Pancreas (tissue), 10 donors: Measurements from ENCODE around the gene NLRP11. TPM values are rescaled to one million over a fixed set of nuclear protein-coding genes. Genes with fewer than 3 reads are reported as not detected.

Source experiments
- ATAC-seq, 4 donors: fragments of 200-7000 bp; cut with Tn5 transposase; one replicate each; pipeline versions ENCODE4 v1.8.0 to v1.9.1; 2020; ENCODE audit warnings: mild to moderate bottlenecking in 4 of 4, moderate library complexity in 4 of 4
- DNase-seq, 6 donors: peaks; one replicate each; pipeline ENCODE4 v3.0.0-alpha.2; 2020
- FAIRE-seq: peaks from 2 replicates; lab custom pipeline; 2012; peaks lifted over from hg19 to GRCh38; lab: Jason Lieb, UNC
- H3K27ac ChIP-seq, 4 donors: fragments of 200-600 bp; sonication (generic); 1 replicate in 3 of 4; 2 replicates in 1 of 4; pipeline versions ENCODE4 v1.5.0 to v1.8.0; 2020
- H3K27me3 ChIP-seq, 4 donors: fragments of 200-600 bp; one replicate each; pipeline ENCODE4 v1.8.0; 2021
- H3K36me3 ChIP-seq, 3 donors: fragments of 200-600 bp; sonication (generic) in 1 of 3; one replicate each; pipeline versions ENCODE4 v1.5.0 to v1.8.0; 2020 to 2021
- H3K4me1 ChIP-seq, 3 donors: fragments of 200-600 bp; one replicate each; pipeline ENCODE4 v1.8.0; 2021
- H3K4me3 ChIP-seq, 4 donors: fragments of 200-600 bp; sonication (generic) in 2 of 4; one replicate each; pipeline versions ENCODE4 v1.5.0 to v1.8.0; 2020 to 2021
- H3K9me3 ChIP-seq, 4 donors: fragments of 200-600 bp; one replicate each; pipeline ENCODE4 v1.8.0; 2021
- WGBS, 2 donors: extraction: QIAGEN DNeasy Blood & Tissue Kit; methylation state at CpG; one replicate each; pipeline ENCODE4 v1.1.7; 2013; 5-methylcytosine and 5-hydroxymethylcytosine counted together
- intact Hi-C, 3 donors: fragments of 100-400 bp; cut with DNase I; formaldehyde crosslinking; loops; one replicate each; pipeline versions ENCODE4 v1.11.1 to v1.14.2; 2022
- polyA plus RNA-seq, 2 donors: library from polyadenylated mRNA; stranded (reverse); fragments of 200-250 nt; gene quantifications; one replicate each; pipeline ENCODE4 v1.2.3, GENCODE V29; 2013
- total RNA-seq, 6 donors: library from RNA; stranded (reverse); fragmentation: NEBNext Ultra II Directional in 4 of 6; extraction: Animal tissue kit (Norgen Biotek cat#: 25700) in 4 of 6; gene quantifications; one replicate each; pipeline versions ENCODE4 v1.2.1 to v1.2.4, GENCODE V29; 2021 to 2023
- TF ChIP-seq, protein P1 (sequence below), 4 donors: fragments of 200-600 bp; sonication (generic) in 3 of 4; IDR thresholded peaks; one replicate each; pipeline versions ENCODE4 v1.5.0 to v1.8.0; 2021; ENCODE audit warnings: antibody characterized with exemption in 4 of 4
- donor health status: healthy with polysubstance abuse.
- donor health status: DM: no; HTN: no; CAD: no; lungs with moderate emphysema.
- donor health status: DM: no; HTN: no; CAD: no.
- donor health status: control.
- donor health status: control.
- donor health status: Bipolar disorder and iron deficiency.
- donor health status: DM: yes; HTN: yes; CAD: no.
- donor health status: DM: no; HTN: no; CAD: no.
- donor health status: DM: no; HTN: no; CAD: no.
- donor health status: DM: yes; HTN: yes; CAD: no.

The NLRP11 gene
- total and polyA plus RNA-seq, 8 donors, result 0.04 to 0.22 (median 0.09) TPM; not detected in 1

GRCh38 chr19:55750715-55751114 lies 81.1 kb downstream of the NLRP11 start:
- intact Hi-C loops, result no loop called here
- H3K27ac ChIP-seq, result no peak overlapping the region
- H3K4me1 ChIP-seq, result peaks cover 8 to 13% (median 9%) of the 10 kb centered on the region in 3 donors
- FAIRE-seq, result no peak
- no peak for DNase-seq
- no peak overlapping the region for H3K4me3 ChIP-seq
- H3K27me3 ChIP-seq, result no peaks in the 10 kb centered on the region
- TF ChIP-seq, protein P1, sequence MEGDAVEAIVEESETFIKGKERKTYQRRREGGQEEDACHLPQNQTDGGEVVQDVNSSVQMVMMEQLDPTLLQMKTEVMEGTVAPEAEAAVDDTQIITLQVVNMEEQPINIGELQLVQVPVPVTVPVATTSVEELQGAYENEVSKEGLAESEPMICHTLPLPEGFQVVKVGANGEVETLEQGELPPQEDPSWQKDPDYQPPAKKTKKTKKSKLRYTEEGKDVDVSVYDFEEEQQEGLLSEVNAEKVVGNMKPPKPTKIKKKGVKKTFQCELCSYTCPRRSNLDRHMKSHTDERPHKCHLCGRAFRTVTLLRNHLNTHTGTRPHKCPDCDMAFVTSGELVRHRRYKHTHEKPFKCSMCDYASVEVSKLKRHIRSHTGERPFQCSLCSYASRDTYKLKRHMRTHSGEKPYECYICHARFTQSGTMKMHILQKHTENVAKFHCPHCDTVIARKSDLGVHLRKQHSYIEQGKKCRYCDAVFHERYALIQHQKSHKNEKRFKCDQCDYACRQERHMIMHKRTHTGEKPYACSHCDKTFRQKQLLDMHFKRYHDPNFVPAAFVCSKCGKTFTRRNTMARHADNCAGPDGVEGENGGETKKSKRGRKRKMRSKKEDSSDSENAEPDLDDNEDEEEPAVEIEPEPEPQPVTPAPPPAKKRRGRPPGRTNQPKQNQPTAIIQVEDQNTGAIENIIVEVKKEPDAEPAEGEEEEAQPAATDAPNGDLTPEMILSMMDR (IDR thresholded peaks at IDR 0.05), result no peak
- 71 to 72% methylated on average over 6 of the region's 6 CpGs for WGBS, 2 donors
- H3K9me3 ChIP-seq, result no peaks in the 10 kb centered on the region
- H3K36me3 ChIP-seq, result no peaks in the 10 kb centered on the region
- no peak for ATAC-seq

GRCh38 chr19:55738302-55738701 lies 93.5 kb downstream of the NLRP11 start, which contains the start of gene NLRP9:
Gene NLRP9, minus strand, starts transcription at chr19:55738402. Its CDS starts 28 bp downstream, at chr19:55738374.
- WGBS, 2 donors, result 83 to 86% methylated on average over 3 of the region's 3 CpGs
- TF ChIP-seq, protein P1 (IDR thresholded peaks at IDR 0.05), result no peak
- Histone ChIP-seq H3K27ac (no peak within 1 kb of the TSS), H3K4me3 (no peak within 1 kb of the TSS), H3K4me1 (no peaks in the 10 kb centered on the region), H3K9me3 (no peaks in the 10 kb centered on the region), H3K27me3 (no peaks in the 10 kb centered on the region), H3K36me3 (no peaks in the 10 kb centered on the region)
- FAIRE-seq (no peak), DNase-seq (no peak), ATAC-seq (no peak)
- intact Hi-C loops, result no loop called here

Other genes with a start within 250 kb of the NLRP11 start
- 10 to 100 TPM in 2 of 6 donors, 1 to 10 TPM in 4; 6.8 to 12.1 (median 8.9) TPM for gene FIZ1, start 232.5 kb downstream of the NLRP11 start, total RNA-seq
- gene FIZ1, start 232.5 kb downstream of the NLRP11 start, polyA plus RNA-seq, result 10 to 100 TPM; 12.6 TPM
- 10 to 100 TPM; 17.1 to 37.0 (median 33.1) TPM for gene ZNF524, start 231.7 kb downstream of the NLRP11 start, total RNA-seq
- 10 to 100 TPM; 26.7 to 79.4 TPM for gene ZNF524, start 231.7 kb downstream of the NLRP11 start, polyA plus RNA-seq
- 1 to 10 TPM; 6.6 to 9.0 (median 7.8) TPM for gene ZNF865, start 226.4 kb downstream of the NLRP11 start, total RNA-seq
- 1 to 10 TPM; 5.7 to 9.7 TPM for gene ZNF865, start 226.4 kb downstream of the NLRP11 start, polyA plus RNA-seq
- 1 to 10 TPM; 3.7 to 5.8 (median 4.6) TPM for gene ZNF784, start 207.4 kb downstream of the NLRP11 start, total RNA-seq
- 10 to 100 TPM; 10.3 to 12.9 TPM for gene ZNF784, start 207.4 kb downstream of the NLRP11 start, polyA plus RNA-seq
- gene ZNF580, start 191.0 kb downstream of the NLRP11 start, total RNA-seq, result 10 to 100 TPM; 12.7 to 24.3 (median 17.6) TPM
- 10 to 100 TPM; 35.0 to 40.5 TPM for gene ZNF580, start 191.0 kb downstream of the NLRP11 start, polyA plus RNA-seq
- 10 to 100 TPM; 12.9 to 23.2 (median 16.9) TPM for gene ZNF581, start 188.3 kb downstream of the NLRP11 start, total RNA-seq
- gene ZNF581, start 188.3 kb downstream of the NLRP11 start, polyA plus RNA-seq, result 10 to 100 TPM; 13.8 to 16.6 TPM
- 1 to 10 TPM; 3.2 to 6.2 (median 5.0) TPM for gene CCDC106, start 183.8 kb downstream of the NLRP11 start, total RNA-seq
- gene CCDC106, start 183.8 kb downstream of the NLRP11 start, polyA plus RNA-seq, result 10 to 100 TPM; 20.7 to 22.8 TPM
- 10 to 100 TPM; 38.4 to 97.0 (median 58.8) TPM for gene U2AF2, start 177.0 kb downstream of the NLRP11 start, total RNA-seq
- 100 to 1,000 TPM in 1 of 2 donors, 10 to 100 TPM in 1; 74.8 to 113 TPM for gene U2AF2, start 177.0 kb downstream of the NLRP11 start, polyA plus RNA-seq
- 100 to 1,000 TPM in 1 of 6 donors, 10 to 100 TPM in 5; 64.9 to 102 (median 84.6) TPM for gene EPN1, start 156.8 kb downstream of the NLRP11 start, total RNA-seq
- 10 to 100 TPM; 38.4 to 76.8 TPM for gene EPN1, start 156.8 kb downstream of the NLRP11 start, polyA plus RNA-seq
- under 1 TPM in 2 of 6 donors, not detected in 4; 0.09 to 0.12 TPM for gene NLRP9, start 93.6 kb downstream of the NLRP11 start, total RNA-seq
- gene NLRP9, start 93.6 kb downstream of the NLRP11 start, polyA plus RNA-seq, result under 1 TPM; 0.04 to 0.05 TPM
- under 1 TPM in 2 of 6 donors, not detected in 4; 0.17 to 0.75 TPM for gene RFPL4A, start 72.9 kb downstream of the NLRP11 start, total RNA-seq
- under 1 TPM in 1 of 2 donors, not detected in 1; 0.70 TPM for gene RFPL4A, start 72.9 kb downstream of the NLRP11 start, polyA plus RNA-seq
- not detected for gene RFPL4AL1, start 62.9 kb downstream of the NLRP11 start, total RNA-seq
- gene RFPL4AL1, start 62.9 kb downstream of the NLRP11 start, polyA plus RNA-seq, result not detected
- not detected for gene NLRP4, start 4.5 kb upstream of the NLRP11 start, total RNA-seq
- gene NLRP4, start 4.5 kb upstream of the NLRP11 start, polyA plus RNA-seq, result not detected
- gene NLRP13, start 100.3 kb upstream of the NLRP11 start, total RNA-seq, result not detected
- under 1 TPM in 1 of 2 donors, not detected in 1; 0.02 TPM for gene NLRP13, start 100.3 kb upstream of the NLRP11 start, polyA plus RNA-seq
- gene NLRP8, start 115.8 kb upstream of the NLRP11 start, total RNA-seq, result not detected
- not detected for gene NLRP8, start 115.8 kb upstream of the NLRP11 start, polyA plus RNA-seq
- not detected for gene NLRP5, start 154.8 kb upstream of the NLRP11 start, total RNA-seq
- gene NLRP5, start 154.8 kb upstream of the NLRP11 start, polyA plus RNA-seq, result not detected